IMR-90 (cell line): ENCODE data around the gene ESAM. TPM values are rescaled to one million over a fixed set of nuclear protein-coding genes. Genes with fewer than 3 reads are reported as not detected.

Source experiments
- ATAC-seq: fragments of 200-7000 bp; cut with Tn5 transposase; 2 replicates; pipeline ENCODE4 v1.9.1; 2020; ENCODE audit warnings: low read depth, mild to moderate bottlenecking, moderate library complexity
- BruUV-seq: library from RNA; stranded (reverse); fragments of 400-500 nt; replicated peaks from 2 replicates; lab custom pipeline; 2021; lab: Mats Ljungman, UMichigan
- CTCF ChIA-PET: fragments of 300-600 bp; formaldehyde crosslinking; extraction: SDS; loops from one replicate; lab custom pipeline; 2021; ENCODE audit warnings: antibody characterized with exemption; lab: Yijun Ruan, JAX
- POLR2A ChIA-PET: fragments of 300-600 bp; sonication (Branson Sonifier 250); formaldehyde crosslinking; loops from one replicate; lab custom pipeline; 2022; ENCODE audit warnings: antibody characterized with exemption; ENCODE audit not compliant: unreplicated experiment; lab: Charles Lee
- DNase-seq: peaks from one replicate; pipeline ENCODE4 v3.0.0; 2013
- H2AFZ ChIP-seq: replicated peaks from 2 replicates; pipeline ENCODE3; 2013; ENCODE audit warnings: low read length, mild to moderate bottlenecking; ENCODE audit not compliant: poor library complexity
- H2AK5ac ChIP-seq: 2 replicates; pipeline ENCODE4 v1.6.1; 2013; ENCODE audit warnings: low read depth, low read length, inconsistent platforms
- H2AK9ac ChIP-seq: replicated peaks from 2 replicates; pipeline ENCODE3; 2013; ENCODE audit warnings: mild to moderate bottlenecking, low read depth, low read length, moderate library complexity; ENCODE audit not compliant: poor library complexity
- H2BK120ac ChIP-seq: 2 replicates; pipeline ENCODE4 v1.6.1; 2013; ENCODE audit warnings: low read depth, low read length, inconsistent platforms
- H2BK15ac ChIP-seq: 3 replicates; pipeline ENCODE4 v1.6.1; 2013; ENCODE audit warnings: low read depth, low read length, inconsistent platforms
- H2BK20ac ChIP-seq: 2 replicates; pipeline ENCODE4 v1.6.1; 2013; ENCODE audit warnings: low read depth, mild to moderate bottlenecking, inconsistent platforms, low read length, moderate library complexity
- H2BK5ac ChIP-seq: 2 replicates; pipeline ENCODE4 v1.6.1; 2013; ENCODE audit warnings: mild to moderate bottlenecking, low read depth, low read length, inconsistent platforms; ENCODE audit not compliant: poor library complexity, severe bottlenecking
- H3K14ac ChIP-seq: replicated peaks from 2 replicates; pipeline ENCODE4 v1.6.1; 2013; ENCODE audit warnings: low read depth, low read length, inconsistent platforms
- H3K18ac ChIP-seq: 2 replicates; pipeline ENCODE4 v1.6.1; 2013; ENCODE audit warnings: low read depth, low read length, control low read depth
- H3K23ac ChIP-seq: 2 replicates; pipeline ENCODE4 v1.6.1; 2013; ENCODE audit warnings: low read depth, low read length, inconsistent platforms
- H3K27ac ChIP-seq: 2 replicates; pipeline ENCODE4 v1.5.1; 2013; ENCODE audit warnings: mild to moderate bottlenecking, control low read depth, low read length; ENCODE audit not compliant: insufficient read depth
- H3K27me3 ChIP-seq: 2 replicates; pipeline ENCODE4 v1.6.1; 2013; ENCODE audit warnings: low read length; ENCODE audit not compliant: control insufficient read depth, insufficient read depth
- H3K36me3 ChIP-seq: 2 replicates; pipeline ENCODE4 v1.6.1; 2013; ENCODE audit warnings: low read length, mixed read lengths; ENCODE audit not compliant: control insufficient read depth, insufficient read depth
- H3K4ac ChIP-seq: 2 replicates; pipeline ENCODE4 v1.6.1; 2013; ENCODE audit warnings: low read depth, low read length, inconsistent platforms
- H3K4me1 ChIP-seq: 2 replicates; pipeline ENCODE4 v1.6.1; 2013; ENCODE audit warnings: low read length, mixed read lengths; ENCODE audit not compliant: control insufficient read depth, insufficient read depth
- H3K4me2 ChIP-seq: 2 replicates; pipeline ENCODE4 v1.6.1; 2013; ENCODE audit warnings: low read depth, mild to moderate bottlenecking, control low read depth, low read length, moderate library complexity
- H3K4me3 ChIP-seq: 2 replicates; pipeline ENCODE4 v1.5.1; 2013; ENCODE audit warnings: low read depth, mild to moderate bottlenecking, control low read depth, low read length, moderate library complexity; ENCODE audit not compliant: insufficient read depth
- H3K56ac ChIP-seq: 2 replicates; pipeline ENCODE4 v1.6.1; 2013; ENCODE audit warnings: low read length, inconsistent platforms; ENCODE audit not compliant: insufficient read depth; ENCODE audit errors: extremely low read depth
- H3K79me1 ChIP-seq, 2 experiments: 2 replicates each; pipeline ENCODE4 v1.6.1; 2013; ENCODE audit warnings: low read length in 2 of 2, inconsistent platforms in 1 of 2, low read depth in 1 of 2
- H3K9ac ChIP-seq: 2 replicates; pipeline ENCODE4 v1.6.1; 2013; ENCODE audit warnings: low read depth, low read length, control low read depth
- H3K9me1 ChIP-seq: 2 replicates; pipeline ENCODE4 v1.6.1; 2013; ENCODE audit warnings: low read length, inconsistent platforms; ENCODE audit not compliant: insufficient read depth
- H3K9me3 ChIP-seq: 2 replicates; pipeline ENCODE4 v1.6.1; 2013; ENCODE audit warnings: low read length; ENCODE audit not compliant: control insufficient read depth, insufficient read depth
- H4K20me1 ChIP-seq: 2 replicates; pipeline ENCODE4 v1.6.1; 2013; ENCODE audit warnings: low read length, inconsistent platforms; ENCODE audit not compliant: insufficient read depth
- H4K5ac ChIP-seq: 2 replicates; pipeline ENCODE4 v1.6.1; 2013; ENCODE audit warnings: mild to moderate bottlenecking, low read depth, low read length, control low read depth
- H4K8ac ChIP-seq, 2 experiments: 2 replicates each; pipeline ENCODE4 v1.6.1; 2013; ENCODE audit warnings: low read depth in 2 of 2, low read length in 2 of 2, control low read depth in 1 of 2, inconsistent platforms in 1 of 2
- H4K91ac ChIP-seq: 2 replicates; pipeline ENCODE4 v1.6.1; 2013; ENCODE audit warnings: low read depth, low read length, inconsistent platforms; ENCODE audit not compliant: insufficient read depth
- CEBPB ChIP-seq: IDR thresholded peaks from 2 replicates; pipeline ENCODE4 v1.6.1; 2012; ENCODE audit warnings: low read depth, low read length, improper control_type of control experiment
- CHD1 ChIP-seq: IDR thresholded peaks from 2 replicates; pipeline ENCODE4 v1.6.1; 2012; ENCODE audit warnings: low read depth, low read length, improper control_type of control experiment
- FOS ChIP-seq: fragments of 150-350 bp; IDR thresholded peaks from 2 replicates; pipeline ENCODE4 v1.6.1; 2016; ENCODE audit warnings: low read depth, low read length
- MAFK ChIP-seq: IDR thresholded peaks from 2 replicates; pipeline ENCODE4 v1.6.1; 2012; ENCODE audit warnings: low read depth, low read length, improper control_type of control experiment
- MAZ ChIP-seq: IDR thresholded peaks from 2 replicates; pipeline ENCODE4 v1.6.1; 2012; ENCODE audit warnings: low read depth, mild to moderate bottlenecking, low read length, improper control_type of control experiment, moderate library complexity, borderline replicate concordance
- MXI1 ChIP-seq: IDR thresholded peaks from 2 replicates; pipeline ENCODE4 v1.6.1; 2012; ENCODE audit warnings: low read depth, mild to moderate bottlenecking, low read length, moderate library complexity, borderline replicate concordance
- NFE2L2 ChIP-seq: fragments of 150-350 bp; IDR thresholded peaks from 2 replicates; pipeline ENCODE4 v1.6.1; 2016; ENCODE audit warnings: low read depth, mild to moderate bottlenecking, low read length
- POLR2A ChIP-seq: IDR thresholded peaks from 2 replicates; pipeline ENCODE4 v1.6.1; 2012; ENCODE audit warnings: mild to moderate bottlenecking, low read depth, low read length
- RAD21 ChIP-seq: IDR thresholded peaks from 2 replicates; pipeline ENCODE4 v1.6.1; 2012; ENCODE audit warnings: low read length, improper control_type of control experiment
- RCOR1 ChIP-seq: IDR thresholded peaks from 2 replicates; pipeline ENCODE4 v1.6.1; 2012; ENCODE audit warnings: mild to moderate bottlenecking, low read length, improper control_type of control experiment; ENCODE audit not compliant: insufficient replicate concordance
- RFX5 ChIP-seq: IDR thresholded peaks from 2 replicates; pipeline ENCODE4 v1.8.0; 2012; ENCODE audit warnings: low read depth, mild to moderate bottlenecking, low read length, moderate library complexity
- WGBS, 2 experiments: methylation state at CpG; one replicate each; pipeline versions ENCODE4 v1.1.5 to v1.1.7; 2013; ENCODE audit warnings: missing lambda C conversion rate in 2 of 2; ENCODE audit not compliant: insufficient read length in 1 of 2; ENCODE audit errors: extremely low coverage in 2 of 2; 5-methylcytosine and 5-hydroxymethylcytosine counted together
- dilution Hi-C: fragments of 300-500 bp; cut with HindIII; formaldehyde crosslinking; loops from one replicate; pipeline ENCODE4 v1.14.3; 2018; ENCODE audit warnings: low sequenced_read_pairs; ENCODE audit not compliant: unreplicated experiment
- in situ Hi-C: fragments of 300-500 bp; cut with MboI; formaldehyde crosslinking; loops from 3 replicates; pipeline ENCODE4 v1.14.3; 2019; ENCODE audit warnings: low sequenced_read_pairs, inconsistent platforms, mixed read lengths
- intact Hi-C: fragments of 100-400 bp; cut with micrococcal nuclease; formaldehyde crosslinking; loops from 2 replicates; pipeline ENCODE4 v1.10.0; 2022
- polyA plus RNA-seq, 3 experiments: library from polyadenylated mRNA; depleted of rRNA; stranded (reverse); fragments of >200 nt; gene quantifications; 2 replicates each; pipeline ENCODE4 v1.2.3, GENCODE V29; 2012; ENCODE audit warnings: low replicate concordance in 1 of 3
- total RNA-seq: library from RNA; depleted of rRNA; stranded (reverse); fragments of >200 nt; gene quantifications from 2 replicates; pipeline ENCODE4 v1.2.3, GENCODE V29; 2012
- TF ChIP-seq, protein P1 (sequence below): fragments of 150-350 bp; IDR thresholded peaks from 2 replicates; pipeline ENCODE4 v1.6.1; 2017; ENCODE audit warnings: mild to moderate bottlenecking, antibody characterized with exemption, low read length, low read depth
- TF ChIP-seq, protein P2 (sequence below): conservative IDR thresholded peaks from 2 replicates; pipeline ENCODE4 v1.5.1; 2012; ENCODE audit warnings: mild to moderate bottlenecking, low read depth, low read length, improper control_type of control experiment

Gene ESAM
- total and polyA plus RNA-seq, 2 of the 4 experiments (the other 2 are of a cell fraction): under 0.01 to 0.12 TPM

DNA sequence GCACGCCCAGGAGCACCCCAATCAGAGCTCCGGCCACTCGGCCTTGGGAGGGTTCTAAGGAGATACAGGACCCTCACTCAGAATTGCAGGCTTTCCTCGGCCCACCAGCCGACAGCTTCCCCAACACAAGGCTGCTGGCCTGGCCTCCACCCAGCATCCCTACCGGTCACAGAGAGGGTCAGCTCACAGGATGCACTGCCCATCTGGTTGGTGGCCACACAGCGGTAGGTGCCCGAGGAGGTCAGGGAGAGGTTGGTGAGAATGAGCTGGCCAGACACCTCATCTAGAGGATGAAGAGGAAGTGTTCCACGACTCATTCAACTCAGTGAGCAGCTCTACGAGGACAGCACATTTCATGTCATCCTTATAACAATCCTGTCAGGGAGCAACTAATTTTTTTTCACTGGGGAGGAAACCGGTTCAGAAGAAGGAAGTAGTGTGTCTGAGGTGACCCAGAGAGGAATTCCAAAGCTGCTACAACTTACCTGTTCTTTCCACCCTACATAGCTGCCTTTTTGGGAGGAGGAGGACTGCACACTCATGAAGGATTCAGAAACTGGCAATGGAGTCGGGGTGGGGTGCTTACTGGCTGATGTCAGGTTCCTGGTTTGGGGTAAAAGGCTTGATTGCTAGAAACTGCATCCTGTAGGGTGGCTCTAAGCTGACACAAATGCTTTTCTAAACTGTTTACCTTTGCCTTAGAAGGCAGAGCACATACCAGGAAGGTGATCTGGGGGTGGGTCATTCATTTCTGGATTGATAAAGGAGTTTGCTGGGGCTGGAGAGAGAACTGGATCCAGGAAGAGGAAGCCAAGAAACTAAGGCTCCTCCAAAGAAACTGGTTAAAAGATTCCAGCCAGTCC lies 13.4 kb downstream of the ESAM start:
- no CpG with 5 or more reads among the region's 12 CpGs for WGBS, 2 experiments
- Histone ChIP-seq H4K20me1 (no peaks in the 10 kb centered on the region), H3K9me1 (peaks cover 14% of the 10 kb centered on the region), H3K4me3 (no peak overlapping the region), H3K4ac (peak overlapping the region; percentile 76), H3K9me3 (no peaks in the 10 kb centered on the region), H3K56ac (no peak overlapping the region), H3K4me1 (peaks cover 10% of the 10 kb centered on the region), H3K79me1 (no peaks in the 10 kb centered on the region; a peak in 1 of 4 replicates), H3K36me3 (no peaks in the 10 kb centered on the region), H3K18ac (no peak overlapping the region; the same call in 1 of the 2 replicates), H3K4me2 (no peak overlapping the region; the same call in 1 of the 2 replicates), H3K27me3 (no peaks in the 10 kb centered on the region; the same call in 1 of the 2 replicates), H3K27ac (no peak overlapping the region), H3K9ac (no peak overlapping the region), H4K91ac (peak overlapping the region; percentile 39), H4K5ac (peak overlapping the region; percentile 55; the same call in 1 of the 2 replicates), H2BK5ac (peak overlapping the region; percentile 37), H2BK120ac (peak overlapping the region; percentile 72), H2AK9ac (peak overlapping the region; percentile 63), H4K8ac (peak overlapping the region; percentile 0 to 16; a peak in 3 of 4 replicates), H2AK5ac (peak overlapping the region; percentile 77; the same call in 1 of the 2 replicates), H3K14ac (peak overlapping the region; percentile 68), H2BK20ac (peak overlapping the region; percentile 76), H2AFZ (peak overlapping the region; percentile 87), H2BK15ac (peak overlapping the region; percentile 34; the same call in 2 of the 3 replicates), H3K23ac (0 out of 2 replicates have a peak overlapping the region, but pooled peaks have one; percentile 68)
- BruUV-seq: no TSS peak
- dilution Hi-C loops (no loop called here), in situ Hi-C loops (no loop called here), intact Hi-C loops (loop anchor here (10.0 kb wide), 1 partner anchor 74 kb away; the partner anchor contains the start of genes SIAE and SPA17)
- ATAC-seq (no peak), DNase-seq (peak; percentile 56)
- POLR2A ChIA-PET: no interaction called here
- CTCF ChIA-PET: interaction anchor here (1.2 kb wide), 1 partner anchor 10 kb away, joined by 3 read pairs; no protein-coding TSS in a partner anchor
- TF ChIP-seq FOS (no peak), RCOR1 (no peak), POLR2A (no peak), RAD21 (no peak), RFX5 (no peak), CEBPB (no peak), MAFK (no peak), MXI1 (no peak), CHD1 (no peak), NFE2L2 (no peak), MAZ (no peak)
- TF ChIP-seq, protein P1, sequence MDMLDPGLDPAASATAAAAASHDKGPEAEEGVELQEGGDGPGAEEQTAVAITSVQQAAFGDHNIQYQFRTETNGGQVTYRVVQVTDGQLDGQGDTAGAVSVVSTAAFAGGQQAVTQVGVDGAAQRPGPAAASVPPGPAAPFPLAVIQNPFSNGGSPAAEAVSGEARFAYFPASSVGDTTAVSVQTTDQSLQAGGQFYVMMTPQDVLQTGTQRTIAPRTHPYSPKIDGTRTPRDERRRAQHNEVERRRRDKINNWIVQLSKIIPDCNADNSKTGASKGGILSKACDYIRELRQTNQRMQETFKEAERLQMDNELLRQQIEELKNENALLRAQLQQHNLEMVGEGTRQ: no peak
- TF ChIP-seq, protein P2, sequence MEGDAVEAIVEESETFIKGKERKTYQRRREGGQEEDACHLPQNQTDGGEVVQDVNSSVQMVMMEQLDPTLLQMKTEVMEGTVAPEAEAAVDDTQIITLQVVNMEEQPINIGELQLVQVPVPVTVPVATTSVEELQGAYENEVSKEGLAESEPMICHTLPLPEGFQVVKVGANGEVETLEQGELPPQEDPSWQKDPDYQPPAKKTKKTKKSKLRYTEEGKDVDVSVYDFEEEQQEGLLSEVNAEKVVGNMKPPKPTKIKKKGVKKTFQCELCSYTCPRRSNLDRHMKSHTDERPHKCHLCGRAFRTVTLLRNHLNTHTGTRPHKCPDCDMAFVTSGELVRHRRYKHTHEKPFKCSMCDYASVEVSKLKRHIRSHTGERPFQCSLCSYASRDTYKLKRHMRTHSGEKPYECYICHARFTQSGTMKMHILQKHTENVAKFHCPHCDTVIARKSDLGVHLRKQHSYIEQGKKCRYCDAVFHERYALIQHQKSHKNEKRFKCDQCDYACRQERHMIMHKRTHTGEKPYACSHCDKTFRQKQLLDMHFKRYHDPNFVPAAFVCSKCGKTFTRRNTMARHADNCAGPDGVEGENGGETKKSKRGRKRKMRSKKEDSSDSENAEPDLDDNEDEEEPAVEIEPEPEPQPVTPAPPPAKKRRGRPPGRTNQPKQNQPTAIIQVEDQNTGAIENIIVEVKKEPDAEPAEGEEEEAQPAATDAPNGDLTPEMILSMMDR: no peak
